OCI-LY7 (cell line): ENCODE results near the gene BNIP3. TPM values are rescaled to one million over a fixed set of nuclear protein-coding genes. Genes with fewer than 3 reads are reported as not detected.

Experiments used
- BruUV-seq: library from RNA; stranded (reverse); fragments of 400-500 nt; replicated peaks from 2 replicates; lab custom pipeline; 2021; lab: Mats Ljungman, UMichigan
- CTCF ChIA-PET: fragments of 300-600 bp; sonication (Branson Sonifier 250); formaldehyde crosslinking; loops from one replicate; lab custom pipeline; 2022; ENCODE audit warnings: antibody characterized with exemption; ENCODE audit not compliant: unreplicated experiment; lab: Charles Lee
- POLR2A ChIA-PET: fragments of 300-600 bp; sonication (Branson Sonifier 250); formaldehyde crosslinking; loops from one replicate; lab custom pipeline; 2022; ENCODE audit warnings: antibody characterized with exemption; lab: Charles Lee
- DNase-seq: peaks from one replicate; pipeline ENCODE4 v3.0.0-alpha.2; 2015; ENCODE audit warnings: low spot score
- H2AFZ ChIP-seq: fragments of 200-600 bp; sonication (generic), shearing (Covaris generic); 2 replicates; pipeline ENCODE4 v1.6.1; 2014; ENCODE audit warnings: mild to moderate bottlenecking, antibody characterized with exemption, low read length, moderate library complexity
- H3K27ac ChIP-seq: fragments of 200-600 bp; sonication (generic); 2 replicates; pipeline ENCODE4 v1.5.1; 2014; ENCODE audit warnings: mixed run types, low read depth, mild to moderate bottlenecking, moderate library complexity, low read length, inconsistent platforms; ENCODE audit not compliant: poor library complexity, severe bottlenecking
- H3K36me3 ChIP-seq: fragments of 200-600 bp; sonication (generic); 2 replicates; pipeline ENCODE4 v1.6.1; 2014; ENCODE audit warnings: mild to moderate bottlenecking, antibody characterized with exemption, low read length, moderate library complexity, mixed read lengths; ENCODE audit not compliant: insufficient read depth
- H3K4me1 ChIP-seq: fragments of 200-600 bp; sonication (generic); 2 replicates; pipeline ENCODE4 v1.5.1; 2014; ENCODE audit warnings: mild to moderate bottlenecking, low read length; ENCODE audit not compliant: insufficient read depth, poor library complexity, severe bottlenecking
- H3K4me2 ChIP-seq: fragments of 200-600 bp; sonication (generic); 2 replicates; pipeline ENCODE4 v1.6.1; 2014; ENCODE audit warnings: mild to moderate bottlenecking, low read length
- H3K4me3 ChIP-seq: fragments of 200-600 bp; sonication (generic); 2 replicates; pipeline ENCODE4 v1.5.1; 2014; ENCODE audit warnings: mild to moderate bottlenecking, low read depth, low read length; ENCODE audit not compliant: poor library complexity, severe bottlenecking
- H3K79me2 ChIP-seq: fragments of 200-600 bp; sonication (generic); 2 replicates; pipeline ENCODE4 v1.6.1; 2016; ENCODE audit warnings: low read depth, mild to moderate bottlenecking, low read length, moderate library complexity, mixed read lengths; ENCODE audit not compliant: insufficient read depth
- H3K9me2 ChIP-seq: fragments of 200-600 bp; sonication (generic); 2 replicates; pipeline ENCODE4 v1.6.1; 2016; ENCODE audit warnings: mild to moderate bottlenecking, low read length, mixed read lengths; ENCODE audit not compliant: insufficient read depth
- H3K9me3 ChIP-seq: fragments of 200-600 bp; sonication (generic); 2 replicates; pipeline ENCODE4 v1.6.1; 2014; ENCODE audit warnings: mild to moderate bottlenecking, mixed run types, low read length, mixed read lengths
- H4K20me1 ChIP-seq: fragments of 200-600 bp; sonication (generic); 2 replicates; pipeline ENCODE4 v1.6.1; 2014; ENCODE audit warnings: mild to moderate bottlenecking, antibody characterized with exemption, low read length, moderate library complexity, mixed read lengths; ENCODE audit not compliant: insufficient read depth
- CTCF ChIP-seq: fragments of 200-600 bp; sonication (generic); conservative IDR thresholded peaks from 2 replicates; pipeline ENCODE4 v1.5.1; 2014; ENCODE audit warnings: mild to moderate bottlenecking, antibody characterized with exemption, low read length, moderate library complexity, mixed read lengths
- EZH2phosphoT487 ChIP-seq: fragments of 200-600 bp; sonication (generic); IDR thresholded peaks from 2 replicates; pipeline ENCODE4 v1.6.1; 2018; ENCODE audit warnings: low read depth, borderline replicate concordance, mild to moderate bottlenecking, mixed run types, antibody characterized with exemption, low read length, moderate library complexity, mixed read lengths
- intact Hi-C: fragments of 100-400 bp; cut with micrococcal nuclease; formaldehyde crosslinking; loops from one replicate; pipeline ENCODE4 v1.10.0; 2022; ENCODE audit not compliant: unreplicated experiment
- total RNA-seq, 2 experiments: library from RNA; depleted of rRNA in 1 of 2; stranded (reverse); fragments of >200 nt in 1 of 2; shearing (Covaris generic) in 1 of 2; gene quantifications; 2 replicates each; pipeline ENCODE4 v1.2.3, GENCODE V29; 2014 to 2022

The BNIP3 gene
- total RNA-seq, 2 experiments from 2014 or later = 60.1 to 99.8 TPM

GRCh38 chr10:131926743-131927595, 54.8 kb downstream of the BNIP3 start:
- peaks cover 9% of the 10 kb centered on the region for H3K4me1 ChIP-seq
- intact Hi-C loops = no loop called here

GRCh38 chr10:131926253-131926652, 55.5 kb downstream of the BNIP3 start:
- DNase-seq = no peak
- no peak overlapping the region for H2AFZ ChIP-seq
- H3K4me1 ChIP-seq = peaks cover 9% of the 10 kb centered on the region
- intact Hi-C loops = no loop called here
- no peaks in the 10 kb centered on the region for H3K9me2 ChIP-seq
- no peak for TF ChIP-seq EZH2phosphoT487
- no peak for TF ChIP-seq CTCF
- BruUV-seq = no TSS peak
- H3K36me3 ChIP-seq = peaks cover 45% of the 10 kb centered on the region
- POLR2A ChIA-PET = interaction anchor here (0.6 to 1.2 kb wide), 3 partner anchors 12 to 831 kb away, joined by 3 read pairs; no protein-coding TSS in a partner anchor
- peaks cover 96% of the 10 kb centered on the region for H3K79me2 ChIP-seq
- H3K4me3 ChIP-seq = no peak overlapping the region
- H3K27ac ChIP-seq = no peak overlapping the region
- H4K20me1 ChIP-seq = no peaks in the 10 kb centered on the region; the same call in 1 of the 2 replicates
- no peak overlapping the region for H3K4me2 ChIP-seq
- peaks cover 15% of the 10 kb centered on the region for H3K9me3 ChIP-seq
- CTCF ChIA-PET = no interaction called here

More at GRCh38 chr10:131926743-131927595, 54.8 kb downstream of the BNIP3 start:
- ChIA-PET POLR2A (interaction anchor here (0.6 to 1.2 kb wide), 2 partner anchors 12 to 17 kb away, joined by 3 read pairs; no protein-coding TSS in a partner anchor), CTCF (no interaction called here)
- no peak for DNase-seq
- no peaks in the 10 kb centered on the region for H3K9me2 ChIP-seq
- no peak overlapping the region for H3K4me2 ChIP-seq
- no peak overlapping the region for H3K27ac ChIP-seq
- H3K4me3 ChIP-seq = no peak overlapping the region
- peaks cover 15% of the 10 kb centered on the region for H3K9me3 ChIP-seq
- no peak for TF ChIP-seq EZH2phosphoT487
- TF ChIP-seq CTCF = no peak
- peaks cover 40% of the 10 kb centered on the region for H3K36me3 ChIP-seq
- no peak overlapping the region for H2AFZ ChIP-seq
- H4K20me1 ChIP-seq = no peaks in the 10 kb centered on the region; the same call in 1 of the 2 replicates
- no TSS peak for BruUV-seq
- H3K79me2 ChIP-seq = peaks cover 94% of the 10 kb centered on the region

- H3K4me2 ChIP-seq = no peak overlapping the region
- no peak for DNase-seq
- peaks cover 9% of the 10 kb centered on the region for H3K4me1 ChIP-seq
- TF ChIP-seq CTCF (no peak), EZH2phosphoT487 (no peak)
- no peaks in the 10 kb centered on the region for H4K20me1 ChIP-seq
- intact Hi-C loops = no loop called here
- BruUV-seq = no TSS peak
- ChIA-PET POLR2A (interaction anchor here (0.6 kb wide), 1 partner anchor 830 kb away, joined by 3 read pairs; no protein-coding TSS in a partner anchor), CTCF (no interaction called here)
- H3K9me2 ChIP-seq = no peaks in the 10 kb centered on the region
- H3K4me3 ChIP-seq = no peak overlapping the region
- no peak overlapping the region for H3K27ac ChIP-seq
- peaks cover 96% of the 10 kb centered on the region for H3K79me2 ChIP-seq
- H3K36me3 ChIP-seq = peaks cover 45% of the 10 kb centered on the region
- peaks cover 15% of the 10 kb centered on the region for H3K9me3 ChIP-seq
- no peak overlapping the region for H2AFZ ChIP-seq
Measured at GRCh38 chr10:131925716-131926115, 56.0 kb downstream of the BNIP3 start.
